ENCODE results near the gene CA4. TPM values are rescaled to one million over a fixed set of nuclear protein-coding genes. Genes with fewer than 3 reads are reported as not detected.
"Not testable (repeated sequence)": the region's sequence is repeated elsewhere in the genome, so short reads cannot be mapped to it uniquely, and the experiment has no call there.

The CA4 gene
- total RNA-seq, 1 experiment from 2014 or later: 1.4 TPM

DNA sequence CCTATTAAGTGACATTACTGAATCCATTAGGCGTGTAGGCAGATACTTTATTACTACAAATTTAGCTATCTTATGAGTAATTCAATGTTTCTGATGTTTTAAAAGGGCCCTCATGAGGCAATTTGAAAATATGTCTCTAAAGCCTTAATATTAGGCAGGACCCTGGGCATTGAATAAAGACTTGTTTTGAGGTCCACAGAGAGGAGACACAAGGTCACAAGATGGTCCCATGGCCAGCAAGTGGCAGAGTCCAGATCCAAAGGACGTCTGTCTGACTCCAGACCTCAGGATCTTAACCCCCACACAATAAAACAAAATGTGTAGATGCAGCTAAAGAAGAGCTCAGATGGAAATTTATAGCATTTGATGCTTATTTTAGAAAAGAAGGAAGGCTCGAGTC, 39.2 kb upstream of the CA4 start:
- POLR2A ChIA-PET: no interaction called here
- H3K4me1 ChIP-seq (ENCODE audit: control insufficient read depth, insufficient read depth, low read length): no peaks in the 10 kb centered on the region
- no peak for DNase-seq (ENCODE audit: low read depth, low spot score)
- no peaks in the 10 kb centered on the region for H3K9me3 ChIP-seq (ENCODE audit: control insufficient read depth, insufficient read depth, low read depth, low read length)
- intact Hi-C loops (cut with micrococcal nuclease; ENCODE audit: unreplicated experiment): no loop called here
- no peaks in the 10 kb centered on the region for H3K27me3 ChIP-seq (ENCODE audit: control insufficient read depth, insufficient read depth, low read length)
- CTCF ChIA-PET: no interaction called here
- ATAC-seq: no peak
- no peaks in the 10 kb centered on the region for H3K36me3 ChIP-seq (ENCODE audit: control insufficient read depth, insufficient read depth, low read length)
- in situ Hi-C loops (cut with HindIII; ENCODE audit: low pct_unique_long_range_greater_than_20kb, low sequenced_read_pairs): no loop called here
- BruUV-seq (replicated peaks): no TSS peak
- TF ChIP-seq TCF7L2 (IDR thresholded peaks at IDR 0.05; ENCODE audit: low read depth, low read length) (no peak), POLR2AphosphoS5 (IDR thresholded peaks at IDR 0.05; ENCODE audit: low read depth, low read length) (no peak), SIN3A (IDR thresholded peaks at IDR 0.05; ENCODE audit: borderline replicate concordance, insufficient read depth, low read depth, low read length) (no peak)
- TF ChIP-seq, protein P1, sequence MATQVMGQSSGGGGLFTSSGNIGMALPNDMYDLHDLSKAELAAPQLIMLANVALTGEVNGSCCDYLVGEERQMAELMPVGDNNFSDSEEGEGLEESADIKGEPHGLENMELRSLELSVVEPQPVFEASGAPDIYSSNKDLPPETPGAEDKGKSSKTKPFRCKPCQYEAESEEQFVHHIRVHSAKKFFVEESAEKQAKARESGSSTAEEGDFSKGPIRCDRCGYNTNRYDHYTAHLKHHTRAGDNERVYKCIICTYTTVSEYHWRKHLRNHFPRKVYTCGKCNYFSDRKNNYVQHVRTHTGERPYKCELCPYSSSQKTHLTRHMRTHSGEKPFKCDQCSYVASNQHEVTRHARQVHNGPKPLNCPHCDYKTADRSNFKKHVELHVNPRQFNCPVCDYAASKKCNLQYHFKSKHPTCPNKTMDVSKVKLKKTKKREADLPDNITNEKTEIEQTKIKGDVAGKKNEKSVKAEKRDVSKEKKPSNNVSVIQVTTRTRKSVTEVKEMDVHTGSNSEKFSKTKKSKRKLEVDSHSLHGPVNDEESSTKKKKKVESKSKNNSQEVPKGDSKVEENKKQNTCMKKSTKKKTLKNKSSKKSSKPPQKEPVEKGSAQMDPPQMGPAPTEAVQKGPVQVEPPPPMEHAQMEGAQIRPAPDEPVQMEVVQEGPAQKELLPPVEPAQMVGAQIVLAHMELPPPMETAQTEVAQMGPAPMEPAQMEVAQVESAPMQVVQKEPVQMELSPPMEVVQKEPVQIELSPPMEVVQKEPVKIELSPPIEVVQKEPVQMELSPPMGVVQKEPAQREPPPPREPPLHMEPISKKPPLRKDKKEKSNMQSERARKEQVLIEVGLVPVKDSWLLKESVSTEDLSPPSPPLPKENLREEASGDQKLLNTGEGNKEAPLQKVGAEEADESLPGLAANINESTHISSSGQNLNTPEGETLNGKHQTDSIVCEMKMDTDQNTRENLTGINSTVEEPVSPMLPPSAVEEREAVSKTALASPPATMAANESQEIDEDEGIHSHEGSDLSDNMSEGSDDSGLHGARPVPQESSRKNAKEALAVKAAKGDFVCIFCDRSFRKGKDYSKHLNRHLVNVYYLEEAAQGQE (IDR thresholded peaks at IDR 0.05; ENCODE audit: insufficient read depth in 1 of 2, low read depth in 2 of 2, low read length in 1 of 2): no peak
- TF ChIP-seq, protein P2, sequence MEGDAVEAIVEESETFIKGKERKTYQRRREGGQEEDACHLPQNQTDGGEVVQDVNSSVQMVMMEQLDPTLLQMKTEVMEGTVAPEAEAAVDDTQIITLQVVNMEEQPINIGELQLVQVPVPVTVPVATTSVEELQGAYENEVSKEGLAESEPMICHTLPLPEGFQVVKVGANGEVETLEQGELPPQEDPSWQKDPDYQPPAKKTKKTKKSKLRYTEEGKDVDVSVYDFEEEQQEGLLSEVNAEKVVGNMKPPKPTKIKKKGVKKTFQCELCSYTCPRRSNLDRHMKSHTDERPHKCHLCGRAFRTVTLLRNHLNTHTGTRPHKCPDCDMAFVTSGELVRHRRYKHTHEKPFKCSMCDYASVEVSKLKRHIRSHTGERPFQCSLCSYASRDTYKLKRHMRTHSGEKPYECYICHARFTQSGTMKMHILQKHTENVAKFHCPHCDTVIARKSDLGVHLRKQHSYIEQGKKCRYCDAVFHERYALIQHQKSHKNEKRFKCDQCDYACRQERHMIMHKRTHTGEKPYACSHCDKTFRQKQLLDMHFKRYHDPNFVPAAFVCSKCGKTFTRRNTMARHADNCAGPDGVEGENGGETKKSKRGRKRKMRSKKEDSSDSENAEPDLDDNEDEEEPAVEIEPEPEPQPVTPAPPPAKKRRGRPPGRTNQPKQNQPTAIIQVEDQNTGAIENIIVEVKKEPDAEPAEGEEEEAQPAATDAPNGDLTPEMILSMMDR (IDR thresholded peaks at IDR 0.05): no peak
- no peak overlapping the region for H3K4me3 ChIP-seq (ENCODE audit: low read depth in 2 of 2, low read length in 2 of 2)
- no peak overlapping the region for H3K27ac ChIP-seq (ENCODE audit: low read length)

DNA sequence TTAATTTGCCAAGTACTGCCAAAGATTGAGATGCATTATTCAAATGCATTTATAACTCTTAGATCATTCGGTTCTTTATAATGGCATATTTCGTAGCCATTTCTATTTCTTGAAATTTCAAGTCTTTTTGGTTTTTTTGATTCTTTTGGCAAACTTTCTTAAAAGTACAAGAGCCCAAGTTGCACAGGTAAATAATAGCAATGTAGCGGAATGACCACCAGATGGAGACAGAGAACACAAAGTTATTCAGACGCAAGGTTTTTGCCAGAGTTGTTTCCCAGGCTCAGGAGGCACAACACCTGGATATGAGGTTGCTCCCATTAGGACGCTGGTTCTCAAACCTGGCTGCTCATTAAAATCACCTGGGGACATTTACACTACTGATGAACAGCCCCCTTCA, 38.1 kb upstream of the CA4 start:
- H3K4me1 ChIP-seq (ENCODE audit: control insufficient read depth, insufficient read depth, low read length); DNase-seq (ENCODE audit: low read depth, low spot score); H3K36me3 ChIP-seq (ENCODE audit: control insufficient read depth, insufficient read depth, low read length); H3K27me3 ChIP-seq (ENCODE audit: control insufficient read depth, insufficient read depth, low read length); H3K27ac ChIP-seq (ENCODE audit: low read length); CTCF ChIA-PET; ATAC-seq; BruUV-seq (replicated peaks); H3K4me3 ChIP-seq (ENCODE audit: low read depth in 2 of 2, low read length in 2 of 2); POLR2A ChIA-PET; H3K9me3 ChIP-seq (ENCODE audit: control insufficient read depth, insufficient read depth, low read depth, low read length); in situ Hi-C loops (cut with HindIII; ENCODE audit: low pct_unique_long_range_greater_than_20kb, low sequenced_read_pairs); intact Hi-C loops (cut with micrococcal nuclease; ENCODE audit: unreplicated experiment): not testable (repeated sequence)

DNA sequence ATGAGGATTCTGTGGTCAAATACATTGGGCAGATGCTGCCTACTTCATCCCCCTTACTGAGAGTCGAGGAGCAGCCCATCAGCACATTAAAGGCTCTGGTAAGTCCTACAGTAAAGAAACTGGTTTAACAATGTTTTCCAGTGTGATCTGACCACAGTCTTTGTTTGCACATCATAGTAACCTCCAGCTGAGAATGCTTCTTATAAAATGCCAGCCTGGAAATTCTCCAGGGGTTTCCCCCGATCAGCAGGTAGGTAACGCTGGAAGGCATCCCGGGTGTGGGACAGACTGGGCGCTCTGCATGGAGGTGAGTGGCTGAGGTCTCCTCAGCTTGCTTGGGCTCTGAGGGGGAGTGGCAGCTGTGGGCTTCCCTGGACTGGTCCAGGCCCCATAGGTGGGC, 34.4 kb upstream of the CA4 start:
- H3K27me3 ChIP-seq (ENCODE audit: control insufficient read depth, insufficient read depth, low read length); H3K4me1 ChIP-seq (ENCODE audit: control insufficient read depth, insufficient read depth, low read length); H3K4me3 ChIP-seq (ENCODE audit: low read depth in 2 of 2, low read length in 2 of 2); CTCF ChIA-PET; H3K27ac ChIP-seq (ENCODE audit: low read length); in situ Hi-C loops (cut with HindIII; ENCODE audit: low pct_unique_long_range_greater_than_20kb, low sequenced_read_pairs); intact Hi-C loops (cut with micrococcal nuclease; ENCODE audit: unreplicated experiment); DNase-seq (ENCODE audit: low read depth, low spot score); POLR2A ChIA-PET; H3K36me3 ChIP-seq (ENCODE audit: control insufficient read depth, insufficient read depth, low read length); H3K9me3 ChIP-seq (ENCODE audit: control insufficient read depth, insufficient read depth, low read depth, low read length); BruUV-seq (replicated peaks): not testable (repeated sequence)
- ATAC-seq: peak; percentile 9; the same call in 1 of the 2 replicates

DNA sequence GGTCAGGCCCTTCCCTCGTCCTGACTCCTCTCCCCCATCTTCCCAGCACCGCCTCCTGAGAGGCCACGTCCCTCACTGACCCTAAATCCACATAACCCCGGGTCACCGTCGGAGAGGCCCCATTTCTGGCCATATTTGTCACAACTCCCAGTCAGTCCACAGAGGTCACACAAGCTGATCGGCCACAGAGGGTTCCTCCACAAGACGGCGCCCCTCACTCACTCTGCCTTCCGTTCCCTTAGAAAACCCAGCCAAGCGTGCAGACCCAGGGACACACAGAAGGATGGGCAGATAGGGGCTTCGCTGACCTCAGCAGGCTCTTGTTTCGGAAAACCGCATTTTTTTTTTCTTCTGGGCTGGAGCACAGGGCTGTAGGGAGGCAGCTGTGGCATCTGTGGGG, 33.6 kb upstream of the CA4 start:
- in situ Hi-C loops (cut with HindIII; ENCODE audit: low pct_unique_long_range_greater_than_20kb, low sequenced_read_pairs); H3K36me3 ChIP-seq (ENCODE audit: control insufficient read depth, insufficient read depth, low read length); H3K27ac ChIP-seq (ENCODE audit: low read length); BruUV-seq (replicated peaks); H3K4me1 ChIP-seq (ENCODE audit: control insufficient read depth, insufficient read depth, low read length); H3K4me3 ChIP-seq (ENCODE audit: low read depth in 2 of 2, low read length in 2 of 2); POLR2A ChIA-PET; intact Hi-C loops (cut with micrococcal nuclease; ENCODE audit: unreplicated experiment); CTCF ChIA-PET; ATAC-seq; H3K9me3 ChIP-seq (ENCODE audit: control insufficient read depth, insufficient read depth, low read depth, low read length); H3K27me3 ChIP-seq (ENCODE audit: control insufficient read depth, insufficient read depth, low read length); DNase-seq (ENCODE audit: low read depth, low spot score): not testable (repeated sequence)

DNA sequence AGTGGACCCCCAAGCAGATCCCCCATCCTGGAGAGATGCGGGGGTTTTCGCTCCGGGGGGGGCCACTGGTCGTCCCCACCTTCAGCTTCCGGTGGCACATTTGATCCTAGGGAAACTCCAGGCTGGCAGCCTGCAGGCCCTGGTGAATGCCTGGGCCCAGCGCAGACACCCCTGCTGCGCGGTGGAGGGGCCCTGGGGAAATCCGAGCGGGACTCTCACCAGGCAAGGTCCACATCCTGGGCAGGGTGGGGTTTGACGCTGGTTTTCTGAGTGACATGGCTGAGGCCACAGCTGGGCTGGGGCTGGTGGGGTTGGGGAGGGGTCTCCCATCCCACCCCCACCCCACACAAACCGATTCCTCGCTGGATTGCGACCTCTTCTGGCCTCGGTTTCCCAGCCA, 30.6 kb upstream of the CA4 start:
- intact Hi-C loops (cut with micrococcal nuclease; ENCODE audit: unreplicated experiment); DNase-seq (ENCODE audit: low read depth, low spot score); H3K36me3 ChIP-seq (ENCODE audit: control insufficient read depth, insufficient read depth, low read length); H3K9me3 ChIP-seq (ENCODE audit: control insufficient read depth, insufficient read depth, low read depth, low read length); H3K27me3 ChIP-seq (ENCODE audit: control insufficient read depth, insufficient read depth, low read length); POLR2A ChIA-PET; H3K27ac ChIP-seq (ENCODE audit: low read length); H3K4me3 ChIP-seq (ENCODE audit: low read depth in 2 of 2, low read length in 2 of 2); H3K4me1 ChIP-seq (ENCODE audit: control insufficient read depth, insufficient read depth, low read length); BruUV-seq (replicated peaks); CTCF ChIA-PET; in situ Hi-C loops (cut with HindIII; ENCODE audit: low pct_unique_long_range_greater_than_20kb, low sequenced_read_pairs): not testable (repeated sequence)
- peak; percentile 71 for ATAC-seq

Data from Panc1 (cell line).